ENCODE results near the gene OPHN1. TPM values are rescaled to one million over a fixed set of nuclear protein-coding genes. Genes with fewer than 3 reads are reported as not detected.

The OPHN1 gene
- total RNA-seq, 4 donors from 2014 or later: 6.9 to 14.0 (median 10.2) TPM

DNA sequence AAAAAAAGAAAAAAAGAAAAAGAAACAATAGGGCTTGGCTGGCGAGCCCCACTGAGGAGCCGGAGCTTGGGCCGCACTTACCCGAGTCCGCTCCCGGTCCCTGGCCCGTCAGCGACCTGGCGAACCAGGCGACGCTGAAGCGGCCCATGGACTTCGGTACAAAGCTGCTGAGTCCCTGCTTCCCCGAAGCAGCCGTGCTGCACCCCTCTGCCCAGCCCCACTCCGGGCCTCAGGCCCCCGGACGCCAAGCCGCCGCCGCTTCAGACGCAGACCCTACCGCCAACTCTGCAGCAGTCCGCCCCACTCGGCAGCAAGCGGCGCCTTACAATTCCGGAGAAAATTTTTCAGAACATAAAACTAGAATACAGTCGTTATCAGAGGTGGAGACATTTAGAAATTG, 300.5 kb downstream of the OPHN1 start:
- TF ChIP-seq, protein P1, sequence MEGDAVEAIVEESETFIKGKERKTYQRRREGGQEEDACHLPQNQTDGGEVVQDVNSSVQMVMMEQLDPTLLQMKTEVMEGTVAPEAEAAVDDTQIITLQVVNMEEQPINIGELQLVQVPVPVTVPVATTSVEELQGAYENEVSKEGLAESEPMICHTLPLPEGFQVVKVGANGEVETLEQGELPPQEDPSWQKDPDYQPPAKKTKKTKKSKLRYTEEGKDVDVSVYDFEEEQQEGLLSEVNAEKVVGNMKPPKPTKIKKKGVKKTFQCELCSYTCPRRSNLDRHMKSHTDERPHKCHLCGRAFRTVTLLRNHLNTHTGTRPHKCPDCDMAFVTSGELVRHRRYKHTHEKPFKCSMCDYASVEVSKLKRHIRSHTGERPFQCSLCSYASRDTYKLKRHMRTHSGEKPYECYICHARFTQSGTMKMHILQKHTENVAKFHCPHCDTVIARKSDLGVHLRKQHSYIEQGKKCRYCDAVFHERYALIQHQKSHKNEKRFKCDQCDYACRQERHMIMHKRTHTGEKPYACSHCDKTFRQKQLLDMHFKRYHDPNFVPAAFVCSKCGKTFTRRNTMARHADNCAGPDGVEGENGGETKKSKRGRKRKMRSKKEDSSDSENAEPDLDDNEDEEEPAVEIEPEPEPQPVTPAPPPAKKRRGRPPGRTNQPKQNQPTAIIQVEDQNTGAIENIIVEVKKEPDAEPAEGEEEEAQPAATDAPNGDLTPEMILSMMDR (IDR thresholded peaks at IDR 0.05): no peak
- TF ChIP-seq EP300 (IDR thresholded peaks at IDR 0.05) (no peak), POLR2AphosphoS5 (IDR thresholded peaks at IDR 0.05) (no peak), POLR2A (IDR thresholded peaks at IDR 0.05) (no peak)
- no peak overlapping the region for H3K27ac ChIP-seq
- no peak for ATAC-seq
- no peaks in the 10 kb centered on the region for H3K4me1 ChIP-seq
- H3K27me3 ChIP-seq: no peaks in the 10 kb centered on the region
- no peaks in the 10 kb centered on the region for H3K36me3 ChIP-seq
- H3K9me3 ChIP-seq: no peaks in the 10 kb centered on the region
- no peak overlapping the region for H3K4me3 ChIP-seq
- 81 to 97% methylated on average over 8 to 18 of the region's 29 CpGs for WGBS, 2 donors (ENCODE audit: low coverage in 1 of 2)

GRCh38 chrX:68121835-68122234, 311.5 kb downstream of the OPHN1 start:
- H3K4me1 ChIP-seq: no peaks in the 10 kb centered on the region
- no peaks in the 10 kb centered on the region for H3K27me3 ChIP-seq
- no peak overlapping the region for H3K27ac ChIP-seq
- TF ChIP-seq POLR2A (IDR thresholded peaks at IDR 0.05) (no peak), EP300 (IDR thresholded peaks at IDR 0.05) (no peak), POLR2AphosphoS5 (IDR thresholded peaks at IDR 0.05) (no peak)
- TF ChIP-seq, protein P1 (IDR thresholded peaks at IDR 0.05): no peak
- no CpG with 5 or more reads among the region's 2 CpGs for WGBS, 2 donors (ENCODE audit: low coverage in 1 of 2)
- H3K9me3 ChIP-seq: no peaks in the 10 kb centered on the region
- no peak for ATAC-seq
- no peak overlapping the region for H3K4me3 ChIP-seq
- H3K36me3 ChIP-seq: no peaks in the 10 kb centered on the region

- no peaks in the 10 kb centered on the region for H3K27me3 ChIP-seq
- TF ChIP-seq EP300 (IDR thresholded peaks at IDR 0.05) (no peak), POLR2A (IDR thresholded peaks at IDR 0.05) (no peak), POLR2AphosphoS5 (IDR thresholded peaks at IDR 0.05) (no peak)
- TF ChIP-seq, protein P1 (IDR thresholded peaks at IDR 0.05): no peak
- WGBS, 2 donors (ENCODE audit: low coverage in 1 of 2): 50% methylated on average over 1 of the region's 1 CpG; no CpG with 5 or more reads in 1 of the 2 donors
- no peak overlapping the region for H3K27ac ChIP-seq
- H3K36me3 ChIP-seq: no peaks in the 10 kb centered on the region
- H3K9me3 ChIP-seq: no peaks in the 10 kb centered on the region
- no peaks in the 10 kb centered on the region for H3K4me1 ChIP-seq
- no peak overlapping the region for H3K4me3 ChIP-seq
- ATAC-seq: no peak
Observed at GRCh38 chrX:68121371-68121770, 311.9 kb downstream of the OPHN1 start.

DNA sequence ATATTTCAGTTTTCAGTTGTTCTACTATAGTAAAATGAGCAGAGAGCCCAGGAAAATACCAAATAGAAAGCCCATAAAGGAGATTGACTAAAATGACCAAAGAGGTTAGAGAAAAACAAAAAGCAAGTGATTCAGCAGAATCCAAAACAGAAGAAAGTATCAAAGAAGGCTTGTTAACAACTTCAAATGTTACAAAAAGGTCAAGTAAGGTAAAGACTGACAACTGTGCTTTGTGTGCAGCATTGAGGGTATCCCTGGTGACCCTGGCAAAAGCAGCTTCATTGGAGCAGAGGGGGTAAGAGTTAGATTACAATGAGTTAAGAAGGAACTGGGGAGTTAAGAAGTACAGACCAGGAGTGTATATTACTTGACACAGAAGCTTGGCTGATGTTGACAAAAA, 317.9 kb downstream of the OPHN1 start:
- no peaks in the 10 kb centered on the region for H3K27me3 ChIP-seq
- no peak for ATAC-seq
- TF ChIP-seq, protein P1 (IDR thresholded peaks at IDR 0.05): no peak
- TF ChIP-seq POLR2AphosphoS5 (IDR thresholded peaks at IDR 0.05) (no peak), POLR2A (IDR thresholded peaks at IDR 0.05) (no peak), EP300 (IDR thresholded peaks at IDR 0.05) (no peak)
- no peak overlapping the region for H3K4me3 ChIP-seq
- no peaks in the 10 kb centered on the region for H3K4me1 ChIP-seq
- H3K27ac ChIP-seq: no peak overlapping the region
- no peaks in the 10 kb centered on the region for H3K9me3 ChIP-seq
- peaks cover 0 to 13% of the 10 kb centered on the region in 2 donors for H3K36me3 ChIP-seq

GRCh38 chrX:68114573-68115129, 318.6 kb downstream of the OPHN1 start:
- WGBS, 2 donors (ENCODE audit: low coverage in 1 of 2): 80 to 90% methylated on average over 3 to 4 of the region's 4 CpGs
- Histone ChIP-seq H3K4me3 (no peak overlapping the region), H3K36me3 (peaks cover 0 to 16% of the 10 kb centered on the region in 2 donors), H3K27ac (no peak overlapping the region), H3K27me3 (no peaks in the 10 kb centered on the region), H3K9me3 (no peaks in the 10 kb centered on the region), H3K4me1 (no peaks in the 10 kb centered on the region)
- TF ChIP-seq, protein P1 (IDR thresholded peaks at IDR 0.05): no peak
- TF ChIP-seq POLR2A (IDR thresholded peaks at IDR 0.05): no peak
- no peak for TF ChIP-seq POLR2AphosphoS5 (IDR thresholded peaks at IDR 0.05)
- no peak for TF ChIP-seq EP300 (IDR thresholded peaks at IDR 0.05)
- no peak for ATAC-seq

Measured in gastroesophageal sphincter (tissue), 4 donors.